Measurements from ENCODE around the gene ANKRD29. TPM values are rescaled to one million over a fixed set of nuclear protein-coding genes. Genes with fewer than 3 reads are reported as not detected.

Gene ANKRD29
- total and polyA plus RNA-seq, 2 experiments from 2014 or later: 6.6 to 36.6 TPM

- TF ChIP-seq ZNF462 (CRISPR knock-in tag; IDR thresholded peaks at IDR 0.05): no peak
- no peak for TF ChIP-seq EZH2 (IDR thresholded peaks at IDR 0.05; ENCODE audit: low read depth, unreplicated experiment)
These were observed 69.8 kb downstream of the ANKRD29 start (continued) for GRCh38 chr18:23592911-23593310.

- H3K4me2 ChIP-seq: no peak overlapping the region
- no peaks in the 10 kb centered on the region for H4K20me1 ChIP-seq (replicated peaks; ENCODE audit: insufficient read depth)
- 0 out of 2 replicates have a peak, but pooled peaks cover 4% of the 10 kb centered on the region for H3K9me2 ChIP-seq (ENCODE audit: insufficient read depth)
- H3K79me2 ChIP-seq (replicated peaks; ENCODE audit: insufficient read depth): no peaks in the 10 kb centered on the region; the same call in 1 of the 2 replicates
- Mint-ChIP-seq H3K36me3 (ENCODE audit: low read depth) (no peaks in the 10 kb centered on the region), H3K27ac (no peak overlapping the region), H3K9me3 (no peaks in the 10 kb centered on the region; the same call in 2 of the 3 replicates), H3K4me3 (no peak overlapping the region), H3K4me1 (peaks cover 5% of the 10 kb centered on the region; the same call in 2 of the 3 replicates), H3K27me3 (ENCODE audit: insufficient read depth, low read depth, poor library complexity) (peaks cover 8% of the 10 kb centered on the region)
- peaks cover 9% of the 10 kb centered on the region; the same call in 1 of the 2 replicates for H3K4me1 ChIP-seq (ENCODE audit: insufficient read depth)
- H3K36me3 ChIP-seq (ENCODE audit: insufficient read depth): no peaks in the 10 kb centered on the region
- no peak overlapping the region for H3K4me3 ChIP-seq
- H3K27me3 ChIP-seq (ENCODE audit: insufficient read depth): no peaks in the 10 kb centered on the region; the same call in 1 of the 2 replicates
- H3F3A ChIP-seq (replicated peaks; ENCODE audit: low read depth): peaks cover under 1% of the 10 kb centered on the region; the same call in 1 of the 2 replicates
- ATAC-seq (no peak), DNase-seq (ENCODE audit: low spot score) (no peak)
- H3K27ac ChIP-seq (ENCODE audit: low read depth): no peak overlapping the region
- H2AFZ ChIP-seq: 0 out of 2 replicates have a peak overlapping the region, but pooled peaks have one; percentile 69
- TF ChIP-seq EZH2phosphoT487 (IDR thresholded peaks at IDR 0.05; ENCODE audit: unreplicated experiment): no peak
- TF ChIP-seq ZNF114 (CRISPR knock-in tag; IDR thresholded peaks at IDR 0.05): no peak
- no peak for TF ChIP-seq CREB1 (CRISPR knock-in tag; IDR thresholded peaks at IDR 0.05; ENCODE audit: low read depth)
- TF ChIP-seq STAT1 (IDR thresholded peaks at IDR 0.05; ENCODE audit: unreplicated experiment): no peak
- no peak for TF ChIP-seq CTCF (conservative IDR thresholded peaks at IDR 0.05; ENCODE audit: low read depth in 2 of 2)
- TF ChIP-seq ZNF331 (CRISPR knock-in tag; IDR thresholded peaks at IDR 0.05; ENCODE audit: low read depth): no peak
- no peak for TF ChIP-seq EZH2 (IDR thresholded peaks at IDR 0.05; ENCODE audit: low read depth, unreplicated experiment)
- TF ChIP-seq REST (IDR thresholded peaks at IDR 0.05; ENCODE audit: unreplicated experiment): no peak
- no peak for TF ChIP-seq JUNB (IDR thresholded peaks at IDR 0.05; ENCODE audit: unreplicated experiment)
- TF ChIP-seq POLR2AphosphoS5 (IDR thresholded peaks at IDR 0.05; ENCODE audit: low read depth): no peak
- no peak for TF ChIP-seq NANOG (IDR thresholded peaks at IDR 0.05; ENCODE audit: borderline replicate concordance)
- no peak for TF ChIP-seq ETS1 (IDR thresholded peaks at IDR 0.05)
These were observed 71.7 kb downstream of the ANKRD29 start for GRCh38 chr18:23591011-23591410.
